CD14-positive monocyte (primary cell): ENCODE measurements around the gene RNF181. TPM values are rescaled to one million over a fixed set of nuclear protein-coding genes. Genes with fewer than 3 reads are reported as not detected.

Source experiments
- DNase-seq, 3 donors: peaks; one replicate each; pipeline ENCODE4 v3.0.0-alpha.2; 2011 to 2022
- H2AFZ ChIP-seq: 2 replicates; pipeline ENCODE4 v1.6.0; 2012; ENCODE audit warnings: mild to moderate bottlenecking, low read depth, low read length, inconsistent platforms; ENCODE audit not compliant: insufficient read depth, poor library complexity, severe bottlenecking
- H3K27ac ChIP-seq, 2 donors: 1 replicate in 1 of 2; 2 replicates in 1 of 2; pipeline ENCODE4 v1.5.1; 2012 to 2013; ENCODE audit warnings: low read length in 2 of 2, control low read depth in 1 of 2, inconsistent platforms in 1 of 2, low read depth in 1 of 2, mild to moderate bottlenecking in 1 of 2
- H3K27me3 ChIP-seq, 2 donors: one replicate each; pipeline versions ENCODE4 v1.6.0 to v1.6.1; 2011 to 2013; ENCODE audit warnings: low read length in 2 of 2; ENCODE audit not compliant: control insufficient read depth in 2 of 2, insufficient read depth in 2 of 2
- H3K36me3 ChIP-seq, 2 donors: replicated peaks in 1 of 2; 1 replicate in 1 of 2; 2 replicates in 1 of 2; pipeline versions ENCODE4 v1.5.1 to v1.6.1; 2012 to 2013; ENCODE audit warnings: low read length in 2 of 2, control low read depth in 1 of 2, inconsistent platforms in 1 of 2, mild to moderate bottlenecking in 1 of 2; ENCODE audit not compliant: insufficient read depth in 2 of 2, control insufficient read depth in 1 of 2
- H3K4me1 ChIP-seq, 2 donors: 1 replicate in 1 of 2; 2 replicates in 1 of 2; pipeline versions ENCODE4 v1.5.1 to v1.6.1; 2012 to 2013; ENCODE audit warnings: low read length in 2 of 2, control low read depth in 1 of 2, inconsistent platforms in 1 of 2, mild to moderate bottlenecking in 1 of 2, moderate library complexity in 1 of 2; ENCODE audit not compliant: insufficient read depth in 2 of 2, control insufficient read depth in 1 of 2
- H3K4me2 ChIP-seq: replicated peaks from 2 replicates; pipeline ENCODE3; 2012; ENCODE audit warnings: low read length, moderate library complexity, mild to moderate bottlenecking; ENCODE audit not compliant: poor library complexity, severe bottlenecking; ENCODE audit errors: extremely low read depth
- H3K4me3 ChIP-seq, 3 experiments: fragments of 200-600 bp in 1 of 3; sonication (generic) in 1 of 3; replicated peaks in 1 of 3; 1 replicate in 2 of 3; 2 replicates in 1 of 3; pipeline ENCODE4 v1.5.1; 2011 to 2013; ENCODE audit warnings: low read length in 3 of 3, mild to moderate bottlenecking in 3 of 3, control low read depth in 2 of 3, low read depth in 2 of 3, inconsistent platforms in 1 of 3, moderate library complexity in 1 of 3
- H3K79me2 ChIP-seq: 2 replicates; pipeline ENCODE4 v1.6.0; 2012; ENCODE audit warnings: mild to moderate bottlenecking, control low read depth, inconsistent platforms, low read length, moderate library complexity; ENCODE audit not compliant: insufficient read depth
- H3K9ac ChIP-seq: 2 replicates; pipeline ENCODE4 v1.6.0; 2017; ENCODE audit warnings: low read length, mild to moderate bottlenecking; ENCODE audit not compliant: insufficient read depth, poor library complexity, severe bottlenecking
- H3K9me3 ChIP-seq, 2 donors: replicated peaks in 1 of 2; 1 replicate in 1 of 2; 2 replicates in 1 of 2; pipeline versions ENCODE4 v1.5.1 to v1.6.1; 2012 to 2013; ENCODE audit warnings: low read length in 2 of 2, control low read depth in 1 of 2; ENCODE audit not compliant: control insufficient read depth in 1 of 2, insufficient read depth in 1 of 2
- H4K20me1 ChIP-seq: 2 replicates; pipeline ENCODE4 v1.6.0; 2012; ENCODE audit warnings: mild to moderate bottlenecking, low read length, control low read depth, moderate library complexity; ENCODE audit not compliant: insufficient read depth
- H3K27ac Mint-ChIP-seq, 7 donors: one replicate each; pipeline ENCODE4 v1.8.0; 2020; ENCODE audit warnings: mild to moderate bottlenecking in 7 of 7, mixed read lengths in 7 of 7, moderate library complexity in 6 of 7, inconsistent platforms in 2 of 7
- H3K27me3 Mint-ChIP-seq, 3 donors: one replicate each; pipeline ENCODE4 v1.8.0; 2021 to 2022; ENCODE audit warnings: low read depth in 3 of 3, mild to moderate bottlenecking in 3 of 3, mixed read lengths in 3 of 3, moderate library complexity in 3 of 3, inconsistent platforms in 1 of 3
- H3K36me3 Mint-ChIP-seq, 2 donors: one replicate each; pipeline ENCODE4 v1.8.0; 2020; ENCODE audit warnings: mixed read lengths in 2 of 2, inconsistent platforms in 1 of 2, mild to moderate bottlenecking in 1 of 2
- H3K4me1 Mint-ChIP-seq: one replicate; pipeline ENCODE4 v1.8.0; 2020; ENCODE audit warnings: mild to moderate bottlenecking, mixed read lengths
- H3K4me3 Mint-ChIP-seq, 2 donors: one replicate each; pipeline ENCODE4 v1.8.0; 2020; ENCODE audit warnings: mild to moderate bottlenecking in 2 of 2, mixed read lengths in 2 of 2, moderate library complexity in 1 of 2
- H3K9me3 Mint-ChIP-seq, 7 donors: one replicate each; pipeline ENCODE4 v1.8.0; 2020 to 2022; ENCODE audit warnings: mixed read lengths in 7 of 7, mild to moderate bottlenecking in 6 of 7, moderate library complexity in 6 of 7, inconsistent platforms in 2 of 7
- CTCF ChIP-seq: fragments of 200-600 bp; IDR thresholded peaks from one replicate; pipeline ENCODE4 v1.8.0; 2022; ENCODE audit warnings: antibody characterized with exemption, mild to moderate bottlenecking
- WGBS: methylation state at CpG from one replicate; pipeline ENCODE4 v1.1.5; 2013; ENCODE audit warnings: missing lambda C conversion rate; ENCODE audit not compliant: insufficient coverage; 5-methylcytosine and 5-hydroxymethylcytosine counted together
- intact Hi-C, 2 donors: fragments of 100-400 bp; cut with micrococcal nuclease; formaldehyde crosslinking; loops; one replicate each; pipeline versions ENCODE4 v1.15.0 to v1.15.1; 2023
- polyA plus RNA-seq, 3 donors: library from polyadenylated mRNA; depleted of rRNA in 1 of 3; unstranded in 2 of 3; stranded (reverse) in 1 of 3; fragments of 300-500 nt in 2 of 3; fragments of >200 nt in 1 of 3; fragmentation: Illumina TruSeq in 2 of 3; gene quantifications; 1 replicate in 2 of 3; 2 replicates in 1 of 3; pipeline ENCODE4 v1.2.3, GENCODE V29; 2012 to 2021

The RNF181 gene
- polyA plus RNA-seq, 3 donors, result 254 to 475 (median 382) TPM

- Histone ChIP-seq H3K4me3 (peak overlapping the region; percentile 57 to 93 (median 86)), H2AFZ (peak overlapping the region; percentile 96), H3K79me2 (peaks cover 35% of the 10 kb centered on the region), H3K27me3 (no peaks in the 10 kb centered on the region), H3K27ac (peak overlapping the region in 1 of 2 donors; percentile 87), H3K9ac (peak overlapping the region; percentile 89), H4K20me1 (peaks cover 45% of the 10 kb centered on the region), H3K4me2 (peak overlapping the region; percentile 95), H3K9me3 (no peaks in the 10 kb centered on the region), H3K4me1 (peaks cover 24 to 34% of the 10 kb centered on the region in 2 donors), H3K36me3 (peaks cover 21 to 32% of the 10 kb centered on the region in 2 donors)
- peaks cover 0 to 1% (median 0%) of the 10 kb centered on the region in 7 donors for H3K9me3 Mint-ChIP-seq
- DNase-seq, result no peak
- intact Hi-C loops, result loop anchor here (10.0 kb wide), 2 partner anchors 196 to 494 kb away; partner anchors contain the start of genes POLR1A (in 2 of the 2), PTCD3 (in 2 of the 2), CAPG (in 1 of the 2) and SH2D6 (in 1 of the 2)
- TF ChIP-seq CTCF, result no peak
- peaks cover 0 to 1% (median 0%) of the 10 kb centered on the region in 3 donors for H3K27me3 Mint-ChIP-seq
- 14% methylated on average over 23 of the region's 24 CpGs for whole genome bisulfite sequencing
- H3K27ac Mint-ChIP-seq, result peak overlapping the region; percentile 31 to 94 (median 88)
- H3K4me1 Mint-ChIP-seq, result peaks cover 25% of the 10 kb centered on the region
- peaks cover 24 to 36% of the 10 kb centered on the region in 2 donors for H3K36me3 Mint-ChIP-seq
- peak overlapping the region; percentile 97 to 100 for H3K4me3 Mint-ChIP-seq
Measured at GRCh38 chr2:85611217-85611704, 15.7 kb downstream of the RNF181 start.

- peak; percentile 77 to 79 (median 78) for DNase-seq
- peaks cover 0 to 1% (median 0%) of the 10 kb centered on the region in 7 donors for H3K9me3 Mint-ChIP-seq
- peaks cover 42% of the 10 kb centered on the region for H3K79me2 ChIP-seq
- peaks cover 21 to 26% of the 10 kb centered on the region in 2 donors for H3K36me3 ChIP-seq
- TF ChIP-seq CTCF, result no peak
- 0% methylated on average over 52 of the region's 73 CpGs for WGBS
- intact Hi-C loops, result loop anchor here (10.0 kb wide), 2 partner anchors 197 to 493 kb away; partner anchors contain the start of genes POLR1A (in 2 of the 2), PTCD3 (in 2 of the 2), CAPG (in 1 of the 2) and SH2D6 (in 1 of the 2)
- H3K4me1 ChIP-seq, result peaks cover 27 to 39% of the 10 kb centered on the region in 2 donors
- peak within 1 kb of the TSS; percentile 89 for H3K9ac ChIP-seq
- H3K27me3 ChIP-seq, result no peaks in the 10 kb centered on the region
- peak within 1 kb of the TSS; percentile 82 to 94 (median 92) for H3K27ac Mint-ChIP-seq
- peaks cover 23 to 32% of the 10 kb centered on the region in 2 donors for H3K36me3 Mint-ChIP-seq
- H3K27me3 Mint-ChIP-seq, result peaks cover 0 to 1% (median 0%) of the 10 kb centered on the region in 3 donors
- peak within 1 kb of the TSS; percentile 71 to 87 for H3K27ac ChIP-seq
- H3K4me2 ChIP-seq, result peak within 1 kb of the TSS; percentile 95
- H2AFZ ChIP-seq, result peak within 1 kb of the TSS; percentile 96
- H3K9me3 ChIP-seq, result no peaks in the 10 kb centered on the region
- H4K20me1 ChIP-seq, result peaks cover 42% of the 10 kb centered on the region
- H3K4me3 Mint-ChIP-seq, result peak within 1 kb of the TSS; percentile 97 to 100
- peak within 1 kb of the TSS; percentile 57 to 93 (median 86) for H3K4me3 ChIP-seq
- H3K4me1 Mint-ChIP-seq, result peaks cover 27% of the 10 kb centered on the region
Measured at GRCh38 chr2:85611705-85612587, 16.4 kb downstream of the RNF181 start, which contains the start of gene C2orf68. TSS of gene C2orf68 (minus strand) at chr2:85612066. CDS start at chr2:85611984, 82 bp downstream.
